Measurements from ENCODE around the gene ZNF668. TPM values are rescaled to one million over a fixed set of nuclear protein-coding genes. Genes with fewer than 3 reads are reported as not detected.

Gene ZNF668
- total and polyA plus RNA-seq, 2 of the 13 experiments (the other 11 are each of a cell fraction or from before 2014, with no cell fraction given): 3.8 to 9.8 TPM

GRCh38 chr16:31108035-31108793 is 34.2 kb upstream of the ZNF668 start, which contains the start of gene BCKDK (continued):
- TF ChIP-seq ZMYM3 (CRISPR knock-in tag; IDR thresholded peaks at IDR 0.05) (no peak; the same call in 1 of the 2 replicates), TERF1 (CRISPR knock-in tag; IDR thresholded peaks at IDR 0.05) (peak; percentile 93; the same call in 1 of the 2 replicates), ZFYVE20 (CRISPR knock-in tag; IDR thresholded peaks at IDR 0.05; ENCODE audit: borderline replicate concordance, low read depth) (no peak), LCORL (IDR thresholded peaks at IDR 0.05) (no peak), LCORL (CRISPR knock-in tag; IDR thresholded peaks at IDR 0.05) (peak; percentile 87), MAX (IDR thresholded peaks at IDR 0.05) (peak; percentile 90; the same call in 1 of the 2 replicates), ZKSCAN8 (CRISPR knock-in tag; IDR thresholded peaks at IDR 0.05; ENCODE audit: borderline replicate concordance) (no peak), ZNF816 (CRISPR knock-in tag; IDR thresholded peaks at IDR 0.05; ENCODE audit: borderline replicate concordance) (peak; percentile 88), SMYD3 (CRISPR knock-in tag; IDR thresholded peaks at IDR 0.05) (0 out of 2 replicates have a peak, but pooled peaks have one; percentile 16), ZNF253 (CRISPR knock-in tag; IDR thresholded peaks at IDR 0.05; ENCODE audit: borderline replicate concordance) (peak; percentile 74; the same call in 1 of the 2 replicates), ZNF143 (CRISPR knock-in tag; IDR thresholded peaks at IDR 0.05) (peak; percentile 99), SATB2 (CRISPR knock-in tag; IDR thresholded peaks at IDR 0.05) (0 out of 2 replicates have a peak, but pooled peaks have one; percentile 23), BCL3 (CRISPR knock-in tag; IDR thresholded peaks at IDR 0.05) (peak; percentile 77; the same call in 1 of the 2 replicates), DRAP1 (CRISPR knock-in tag; IDR thresholded peaks at IDR 0.05) (peak; percentile 81), PAWR (CRISPR knock-in tag; IDR thresholded peaks at IDR 0.05; ENCODE audit: borderline replicate concordance) (no peak), AGO1 (IDR thresholded peaks at IDR 0.05; ENCODE audit: low read depth, low read length, poor library complexity, severe bottlenecking) (no peak), HMGXB4 (CRISPR knock-in tag; IDR thresholded peaks at IDR 0.05; ENCODE audit: borderline replicate concordance in 1 of 2, low read depth in 1 of 2) (peak; percentile 50 to 85), ZNF547 (CRISPR knock-in tag; IDR thresholded peaks at IDR 0.05) (peak; percentile 89), ZNF776 (CRISPR knock-in tag; IDR thresholded peaks at IDR 0.05) (peak; percentile 63; the same call in 1 of the 2 replicates), ZBTB2 (CRISPR knock-in tag; IDR thresholded peaks at IDR 0.05; ENCODE audit: low read depth) (no peak; the same call in 1 of the 2 replicates), AGO2 (optimal IDR thresholded peaks at IDR 0.05; ENCODE audit: low read depth, low read length) (peak; percentile 73), SPEN (CRISPR knock-in tag; IDR thresholded peaks at IDR 0.05; ENCODE audit: low read depth) (peak; percentile 92), SNAPC2 (CRISPR knock-in tag; IDR thresholded peaks at IDR 0.05) (0 out of 2 replicates have a peak, but pooled peaks have one; percentile 35)

Measured in HepG2 (cell line).